PC-3 (cell line): ENCODE results near the gene CCDC92.

ENCODE experiments used
- CTCF ChIP-seq: fragments of 300-600 bp; sonication (generic); conservative IDR thresholded peaks from 2 replicates; pipeline ENCODE4 v1.5.1; 2017; ENCODE audit warnings: antibody characterized with exemption, low read depth, mild to moderate bottlenecking, low read length
- EZH2 ChIP-seq: fragments of 300-600 bp; sonication (generic); IDR thresholded peaks from one replicate; pipeline ENCODE4 v1.6.1; 2017; ENCODE audit warnings: antibody characterized with exemption, mild to moderate bottlenecking, low read length; ENCODE audit not compliant: unreplicated experiment
- EZH2phosphoT487 ChIP-seq: fragments of 300-600 bp; sonication (generic); IDR thresholded peaks from 2 replicates; pipeline ENCODE4 v1.6.1; 2018; ENCODE audit warnings: mild to moderate bottlenecking, antibody characterized with exemption, low read length, borderline replicate concordance

GRCh38 chr12:123891516-123892179 lies 81.0 kb downstream of the CCDC92 start:
- TF ChIP-seq CTCF = 0 out of 2 replicates have a peak, but pooled peaks have one; percentile 12
- TF ChIP-seq EZH2phosphoT487 = no peak
- no peak for TF ChIP-seq EZH2
